Tibial nerve (tissue), 4 donors: ENCODE measurements around the gene USP11. TPM values are rescaled to one million over a fixed set of nuclear protein-coding genes. Genes with fewer than 3 reads are reported as not detected.
A peak's percentile ranks its signal among the peaks of the same experiment; 100 is the strongest.

Experiments
- DNase-seq, 2 donors: peaks; one replicate each; pipeline ENCODE4 v3.0.0-alpha.2; 2019; ENCODE audit warnings: low spot score in 2 of 2
- H3K27ac ChIP-seq, 4 donors: fragments of 200-600 bp; sonication (generic) in 3 of 4; one replicate each; pipeline ENCODE4 v1.5.1; 2017 to 2019; ENCODE audit warnings: mild to moderate bottlenecking in 1 of 4
- H3K27me3 ChIP-seq, 2 donors: fragments of 200-600 bp; sonication (generic) in 1 of 2; one replicate each; pipeline versions ENCODE4 v1.5.1 to v1.6.0; 2017 to 2019
- H3K36me3 ChIP-seq, 3 donors: fragments of 200-600 bp; sonication (generic); one replicate each; pipeline ENCODE4 v1.5.1; 2018 to 2019
- H3K4me1 ChIP-seq, 4 donors: fragments of 200-600 bp; sonication (generic) in 3 of 4; one replicate each; pipeline ENCODE4 v1.5.1; 2017 to 2019
- H3K4me3 ChIP-seq, 4 donors: fragments of 200-600 bp; sonication (generic) in 3 of 4; one replicate each; pipeline ENCODE4 v1.5.1; 2017 to 2019; ENCODE audit warnings: mild to moderate bottlenecking in 1 of 4, moderate library complexity in 1 of 4
- H3K9me3 ChIP-seq, 4 donors: fragments of 200-600 bp; sonication (generic) in 3 of 4; one replicate each; pipeline ENCODE4 v1.5.1; 2017 to 2019
- CTCF ChIP-seq, 5 experiments: fragments of 200-600 bp in 3 of 5; fragments of 450-650 bp in 2 of 5; sonication (generic) in 3 of 5; IDR thresholded peaks; one replicate each; pipeline ENCODE4 v1.5.1; 2016 to 2019; ENCODE audit warnings: antibody characterized with exemption in 5 of 5, mild to moderate bottlenecking in 3 of 5, moderate library complexity in 2 of 5
- EP300 ChIP-seq, 2 donors: sonication (generic); formaldehyde crosslinking; IDR thresholded peaks; one replicate each; pipeline ENCODE4 v1.6.1; 2017; ENCODE audit warnings: antibody characterized with exemption in 2 of 2, mild to moderate bottlenecking in 1 of 2
- POLR2A ChIP-seq, 2 donors: fragments of 450-650 bp; IDR thresholded peaks; one replicate each; pipeline ENCODE4 v1.6.1; 2017; ENCODE audit warnings: antibody characterized with exemption in 2 of 2, mild to moderate bottlenecking in 2 of 2, moderate library complexity in 2 of 2
- WGBS, 2 donors: methylation state at CpG; one replicate each; pipeline ENCODE4 v1.1.5; 2018; 5-methylcytosine and 5-hydroxymethylcytosine counted together
- total RNA-seq, 4 donors: library from RNA; depleted of rRNA; stranded (reverse); fragments of >200 nt; gene quantifications; one replicate each; pipeline ENCODE4 v1.1.0, GENCODE V29; 2016

The USP11 gene
- total RNA-seq, 4 donors from 2014 or later, result 54.6 to 85.8 (median 63.9) TPM

- Histone ChIP-seq H3K27ac (no peak overlapping the region), H3K27me3 (peaks cover 0 to 12% of the 10 kb centered on the region in 2 donors), H3K4me1 (peaks cover 0 to 24% (median 4%) of the 10 kb centered on the region in 4 donors), H3K4me3 (no peak overlapping the region), H3K9me3 (no peaks in the 10 kb centered on the region), H3K36me3 (peaks cover 0 to 25% (median 0%) of the 10 kb centered on the region in 3 donors)
- 73 to 78% methylated on average over 15 to 19 of the region's 19 CpGs for WGBS, 2 donors
- DNase-seq, result no peak
- TF ChIP-seq EP300 (IDR thresholded peaks at IDR 0.05), result no peak
- no peak for TF ChIP-seq POLR2A (IDR thresholded peaks at IDR 0.05)
- no peak for TF ChIP-seq CTCF (IDR thresholded peaks at IDR 0.05)
Measured at GRCh38 chrX:47189906-47190305, 42.9 kb upstream of the USP11 start.

GRCh38 chrX:47190445-47191269 lies 42.2 kb upstream of the USP11 start:
- Histone ChIP-seq H3K4me1 (peaks cover 0 to 32% (median 8%) of the 10 kb centered on the region in 4 donors), H3K27ac (peak overlapping the region in 3 of 4 donors; percentile 19 to 77 (median 70)), H3K9me3 (no peaks in the 10 kb centered on the region), H3K4me3 (peak overlapping the region; percentile 33 to 61 (median 48)), H3K36me3 (peaks cover 0 to 17% (median 0%) of the 10 kb centered on the region in 3 donors), H3K27me3 (peaks cover 0 to 12% of the 10 kb centered on the region in 2 donors)
- TF ChIP-seq CTCF (IDR thresholded peaks at IDR 0.05), result peak in 1 of 5 experiments; percentile 10
- TF ChIP-seq POLR2A (IDR thresholded peaks at IDR 0.05), result peak in 1 of 2 donors; percentile 36
- peak in 1 of 2 donors; percentile 71 for TF ChIP-seq EP300 (IDR thresholded peaks at IDR 0.05)
- 4 to 34% methylated on average over 10 to 40 of the region's 40 CpGs for WGBS, 2 donors
- DNase-seq, result peak; percentile 62 to 70

GRCh38 chrX:47191331-47191730 lies 41.5 kb upstream of the USP11 start:
- no peak for DNase-seq
- H3K9me3 ChIP-seq, result no peaks in the 10 kb centered on the region
- H3K27ac ChIP-seq, result peak overlapping the region in 2 of 4 donors; percentile 70 to 77
- peaks cover 0 to 38% (median 15%) of the 10 kb centered on the region in 4 donors for H3K4me1 ChIP-seq
- H3K4me3 ChIP-seq, result peak overlapping the region; percentile 33 to 61 (median 48)
- TF ChIP-seq EP300 (IDR thresholded peaks at IDR 0.05), result no peak
- TF ChIP-seq CTCF (IDR thresholded peaks at IDR 0.05), result no peak
- no peak for TF ChIP-seq POLR2A (IDR thresholded peaks at IDR 0.05)
- peaks cover 0 to 8% of the 10 kb centered on the region in 2 donors for H3K27me3 ChIP-seq
- WGBS, 2 donors, result 2 to 38% methylated on average over 18 to 26 of the region's 26 CpGs
- peaks cover 0 to 11% (median 0%) of the 10 kb centered on the region in 3 donors for H3K36me3 ChIP-seq

- Histone ChIP-seq H3K36me3 (peaks cover 0 to 5% (median 0%) of the 10 kb centered on the region in 3 donors), H3K27ac (peak overlapping the region in 1 of 4 donors; percentile 70), H3K4me1 (peaks cover 0 to 44% (median 19%) of the 10 kb centered on the region in 4 donors), H3K9me3 (no peaks in the 10 kb centered on the region), H3K27me3 (peaks cover 0 to 8% of the 10 kb centered on the region in 2 donors), H3K4me3 (peak overlapping the region in 1 of 4 donors; percentile 61)
- TF ChIP-seq EP300 (IDR thresholded peaks at IDR 0.05) (no peak), POLR2A (IDR thresholded peaks at IDR 0.05) (no peak), CTCF (IDR thresholded peaks at IDR 0.05) (no peak)
- WGBS, 2 donors, result 72% methylated on average over 15 to 16 of the region's 16 CpGs
- DNase-seq, result no peak
Measured at GRCh38 chrX:47191806-47192401, 40.9 kb upstream of the USP11 start.
